ENCODE results near the gene LIAS. TPM values are rescaled to one million over a fixed set of nuclear protein-coding genes. Genes with fewer than 3 reads are reported as not detected.

Gene LIAS
- polyA plus RNA-seq, 1 experiment, result 5.1 TPM

GRCh38 chr4:39426728-39427127 is 32.1 kb upstream of the LIAS start:
- CTCF ChIA-PET, result no interaction called here
- Histone ChIP-seq H3K4me3 (ENCODE audit: low read depth, low read length) (no peak overlapping the region), H3K36me3 (ENCODE audit: control insufficient read depth, insufficient read depth, low read length) (no peaks in the 10 kb centered on the region), H3K27me3 (ENCODE audit: control insufficient read depth, insufficient read depth, low read length) (no peaks in the 10 kb centered on the region; the same call in 1 of the 2 replicates)
- no peak for DNase-seq (ENCODE audit: low read depth)
- no peak for TF ChIP-seq CTCF (IDR thresholded peaks at IDR 0.05; ENCODE audit: insufficient read depth, low read depth, low read length)
- POLR2A ChIA-PET, result no interaction called here

GRCh38 chr4:39427520-39428114 is 31.2 kb upstream of the LIAS start:
- ChIA-PET CTCF (interaction anchor here (0.7 to 1.6 kb wide), 2 partner anchors 10 to 431 kb away, joined by 3 to 4 read pairs; no protein-coding TSS in a partner anchor), POLR2A (no interaction called here)
- DNase-seq (ENCODE audit: low read depth), result no peak

GRCh38 chr4:39429476-39430334 is 29.2 kb upstream of the LIAS start:
- CTCF ChIA-PET, result interaction anchor here (1.8 kb wide), 1 partner anchor 9 kb away, joined by 4 read pairs; no protein-coding TSS in a partner anchor
- Histone ChIP-seq H3K36me3 (ENCODE audit: control insufficient read depth, insufficient read depth, low read length) (no peaks in the 10 kb centered on the region), H3K27me3 (ENCODE audit: control insufficient read depth, insufficient read depth, low read length) (no peaks in the 10 kb centered on the region; the same call in 1 of the 2 replicates), H3K4me3 (ENCODE audit: low read depth, low read length) (no peak overlapping the region)
- no peak for TF ChIP-seq CTCF (IDR thresholded peaks at IDR 0.05; ENCODE audit: insufficient read depth, low read depth, low read length)
- no peak for DNase-seq (ENCODE audit: low read depth)
- POLR2A ChIA-PET, result interaction anchor here (0.6 to 0.7 kb wide), 2 partner anchors 13 to 196 kb away, joined by 8 to 11 read pairs; no protein-coding TSS in a partner anchor

More at GRCh38 chr4:39427520-39428114, 31.2 kb upstream of the LIAS start:
- H3K36me3 ChIP-seq (ENCODE audit: control insufficient read depth, insufficient read depth, low read length), result no peaks in the 10 kb centered on the region
- TF ChIP-seq CTCF (IDR thresholded peaks at IDR 0.05; ENCODE audit: insufficient read depth, low read depth, low read length), result no peak
- no peak overlapping the region for H3K4me3 ChIP-seq (ENCODE audit: low read depth, low read length)
- H3K27me3 ChIP-seq (ENCODE audit: control insufficient read depth, insufficient read depth, low read length), result no peaks in the 10 kb centered on the region; the same call in 1 of the 2 replicates

- no peak overlapping the region for H3K4me3 ChIP-seq (ENCODE audit: low read depth, low read length)
- H3K27me3 ChIP-seq (ENCODE audit: control insufficient read depth, insufficient read depth, low read length), result peaks cover 9% of the 10 kb centered on the region
- H3K36me3 ChIP-seq (ENCODE audit: control insufficient read depth, insufficient read depth, low read length), result no peaks in the 10 kb centered on the region
- ChIA-PET POLR2A (no interaction called here), CTCF (interaction anchor here (0.6 to 1.5 kb wide), 2 partner anchors 65 to 67 kb away, joined by 3 read pairs; partner anchors contain the start of gene RFC1)
- DNase-seq (ENCODE audit: low read depth), result no peak
- TF ChIP-seq CTCF (IDR thresholded peaks at IDR 0.05; ENCODE audit: insufficient read depth, low read depth, low read length), result no peak
These were observed 24.9 kb upstream of the LIAS start for GRCh38 chr4:39433878-39434492.
